Osteoblast (primary cell): Measurements from ENCODE around the gene SLC5A4. TPM values are rescaled to one million over a fixed set of nuclear protein-coding genes. Genes with fewer than 3 reads are reported as not detected.

Experiments
- DNase-seq: peaks from one replicate; pipeline ENCODE4 v3.0.0; 2011; ENCODE audit warnings: low spot score, mixed read lengths; ENCODE audit not compliant: insufficient read length; ENCODE audit errors: missing footprints
- H2AFZ ChIP-seq: 2 replicates; pipeline ENCODE4 v1.6.0; 2011; ENCODE audit warnings: mild to moderate bottlenecking, low read length
- H3K27ac ChIP-seq: 2 replicates; pipeline ENCODE4 v1.5.1; 2011; ENCODE audit warnings: mild to moderate bottlenecking, low read depth, low read length, moderate library complexity
- H3K27me3 ChIP-seq: 2 replicates; pipeline ENCODE4 v1.6.0; 2012; ENCODE audit warnings: mild to moderate bottlenecking, control low read depth, inconsistent platforms, low read length, moderate library complexity; ENCODE audit not compliant: insufficient read depth
- H3K36me3 ChIP-seq: 2 replicates; pipeline ENCODE4 v1.5.1; 2011; ENCODE audit warnings: mild to moderate bottlenecking, low read length, control low read depth, moderate library complexity; ENCODE audit not compliant: insufficient read depth
- H3K4me1 ChIP-seq: 2 replicates; pipeline ENCODE4 v1.5.1; 2011; ENCODE audit warnings: mild to moderate bottlenecking, low read length, control low read depth, moderate library complexity; ENCODE audit not compliant: insufficient read depth
- H3K4me2 ChIP-seq: 2 replicates; pipeline ENCODE4 v1.6.0; 2011; ENCODE audit warnings: mild to moderate bottlenecking, low read length; ENCODE audit not compliant: insufficient read depth
- H3K4me3 ChIP-seq: fragments of 200-600 bp; sonication (generic); 3 replicates; pipeline ENCODE4 v1.5.1; 2012; ENCODE audit warnings: mild to moderate bottlenecking, low read length, inconsistent platforms; ENCODE audit not compliant: insufficient read depth
- H3K79me2 ChIP-seq: 2 replicates; pipeline ENCODE4 v1.6.0; 2012; ENCODE audit warnings: mild to moderate bottlenecking, low read length, control low read depth, inconsistent platforms; ENCODE audit not compliant: insufficient read depth
- H3K9me3 ChIP-seq: 2 replicates; pipeline ENCODE4 v1.5.1; 2011; ENCODE audit warnings: low read depth, low read length, control low read depth
- H4K20me1 ChIP-seq: 2 replicates; pipeline ENCODE4 v1.6.0; 2012; ENCODE audit warnings: mild to moderate bottlenecking, low read length, control low read depth; ENCODE audit not compliant: insufficient read depth
- CTCF ChIP-seq: IDR thresholded peaks from 2 replicates; pipeline ENCODE4 v1.5.1; 2011; ENCODE audit warnings: mild to moderate bottlenecking, low read depth, low read length, moderate library complexity; ENCODE audit errors: extremely low read depth
- total RNA-seq: library from RNA; depleted of rRNA; stranded (reverse); fragments of >200 nt; gene quantifications from 2 replicates; pipeline ENCODE4 v1.2.3, GENCODE V29; 2012

SLC5A4 gene
- total RNA-seq, 1 donor, result not detected

- Histone ChIP-seq H3K79me2 (no peaks in the 10 kb centered on the region), H2AFZ (no peak overlapping the region), H3K4me2 (no peak overlapping the region), H3K4me3 (no peak overlapping the region), H3K36me3 (no peaks in the 10 kb centered on the region), H3K27me3 (no peaks in the 10 kb centered on the region), H4K20me1 (no peaks in the 10 kb centered on the region), H3K4me1 (no peaks in the 10 kb centered on the region), H3K27ac (no peak overlapping the region), H3K9me3 (no peaks in the 10 kb centered on the region)
- no peak for DNase-seq
- no peak for TF ChIP-seq CTCF
Observed at GRCh38 chr22:32216911-32217310, 38.2 kb downstream of the SLC5A4 start.

- H3K36me3 ChIP-seq, result no peaks in the 10 kb centered on the region
- no peak overlapping the region for H3K4me2 ChIP-seq
- H3K4me3 ChIP-seq, result no peak overlapping the region
- H3K4me1 ChIP-seq, result no peaks in the 10 kb centered on the region
- H3K79me2 ChIP-seq, result no peaks in the 10 kb centered on the region
- H3K9me3 ChIP-seq, result no peaks in the 10 kb centered on the region
- TF ChIP-seq CTCF, result no peak
- DNase-seq, result peak; percentile 30
- no peaks in the 10 kb centered on the region for H4K20me1 ChIP-seq
- H3K27me3 ChIP-seq, result no peaks in the 10 kb centered on the region
- H3K27ac ChIP-seq, result no peak overlapping the region
- H2AFZ ChIP-seq, result no peak overlapping the region
Observed at GRCh38 chr22:32211011-32211410, 44.1 kb downstream of the SLC5A4 start.

- TF ChIP-seq CTCF, result no peak
- Histone ChIP-seq H3K36me3 (no peaks in the 10 kb centered on the region), H3K27me3 (peaks cover 7% of the 10 kb centered on the region), H3K4me2 (no peak overlapping the region), H3K9me3 (no peaks in the 10 kb centered on the region), H3K4me3 (no peak overlapping the region), H3K4me1 (peaks cover 3% of the 10 kb centered on the region), H3K79me2 (no peaks in the 10 kb centered on the region), H2AFZ (no peak overlapping the region), H4K20me1 (no peaks in the 10 kb centered on the region), H3K27ac (no peak overlapping the region)
- peak; percentile 31 for DNase-seq
Observed at GRCh38 chr22:32208681-32209080, 46.5 kb downstream of the SLC5A4 start.

GRCh38 chr22:32207971-32208480 is 47.1 kb downstream of the SLC5A4 start:
- H3K27ac ChIP-seq, result no peak overlapping the region
- no peak overlapping the region for H2AFZ ChIP-seq
- peaks cover 14% of the 10 kb centered on the region for H3K27me3 ChIP-seq
- no peak for DNase-seq
- TF ChIP-seq CTCF, result no peak
- H3K36me3 ChIP-seq, result no peaks in the 10 kb centered on the region
- no peak overlapping the region for H3K4me2 ChIP-seq
- peaks cover 3% of the 10 kb centered on the region for H3K4me1 ChIP-seq
- H4K20me1 ChIP-seq, result no peaks in the 10 kb centered on the region
- no peaks in the 10 kb centered on the region for H3K79me2 ChIP-seq
- no peak overlapping the region for H3K4me3 ChIP-seq
- no peaks in the 10 kb centered on the region for H3K9me3 ChIP-seq
